ENCODE measurements around the gene GEMIN7. TPM values are rescaled to one million over a fixed set of nuclear protein-coding genes. Genes with fewer than 3 reads are reported as not detected.

Gene GEMIN7
- total and polyA plus RNA-seq, 2 of the 4 experiments (the other 2 are of a cell fraction): 27.2 to 53.0 TPM

DNA sequence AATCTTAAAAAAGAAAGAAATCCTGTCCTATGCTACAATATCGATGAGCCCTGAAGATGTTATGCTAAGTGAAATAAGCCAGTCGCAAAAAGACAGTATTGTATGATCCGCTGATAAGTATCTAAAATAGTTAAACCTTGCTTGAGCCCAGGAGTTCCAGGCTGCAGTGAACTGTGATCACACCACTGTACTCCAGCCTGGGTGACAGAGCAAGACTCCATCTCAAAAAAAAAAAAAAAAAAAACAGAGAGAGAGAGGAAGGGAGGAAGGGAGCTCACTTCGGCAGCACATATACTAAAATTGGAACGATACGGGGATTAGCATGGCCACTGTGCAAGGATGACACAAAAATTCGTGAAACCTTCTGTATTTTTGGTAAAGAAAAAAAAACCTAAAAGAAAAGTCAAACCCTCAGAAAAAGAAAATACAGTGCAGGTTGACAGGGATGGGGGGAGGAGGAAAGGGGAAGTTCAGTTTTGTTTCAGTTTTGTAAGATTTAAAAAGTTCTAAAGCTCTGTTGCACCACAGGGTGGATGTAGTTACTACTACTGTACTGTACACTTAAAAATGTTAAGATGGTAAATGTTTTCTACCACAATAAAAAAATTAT, 31.8 kb upstream of the GEMIN7 start:
- H3K36me3 ChIP-seq (ENCODE audit: control insufficient read depth, insufficient read depth, low read length): peaks cover 37% of the 10 kb centered on the region
- H3K56ac ChIP-seq (ENCODE audit: extremely low read depth, insufficient read depth, low read length): no peak overlapping the region
- ChIA-PET CTCF (interaction anchor here (0.6 kb wide), 1 partner anchor 1880 kb away, joined by 7 read pairs; no protein-coding TSS in a partner anchor), POLR2A (ENCODE audit: unreplicated experiment) (interaction anchor here (0.6 kb wide), 1 partner anchor 51 kb away, joined by 3 read pairs; no protein-coding TSS in a partner anchor)
- H2AK5ac ChIP-seq (ENCODE audit: low read depth, low read length): no peak overlapping the region
- DNase-seq (no peak), ATAC-seq (ENCODE audit: low read depth) (no peak)
- H3K79me1 ChIP-seq (ENCODE audit: low read depth in 1 of 2, low read length in 2 of 2): peaks cover 40 to 67% of the 10 kb centered on the region in 2 experiments
- no peak overlapping the region for H2AFZ ChIP-seq (replicated peaks; ENCODE audit: low read length, poor library complexity)
- no CpG with 5 or more reads among the region's 7 CpGs for WGBS, 2 experiments (ENCODE audit: extremely low coverage in 2 of 2, insufficient read length in 1 of 2)
- H2AK9ac ChIP-seq (replicated peaks; ENCODE audit: low read depth, low read length, poor library complexity): no peak overlapping the region
- no peak overlapping the region for H2BK5ac ChIP-seq (ENCODE audit: low read depth, low read length, poor library complexity, severe bottlenecking)
- dilution Hi-C loops (cut with HindIII; ENCODE audit: low sequenced_read_pairs, unreplicated experiment): no loop called here
- TF ChIP-seq RCOR1 (IDR thresholded peaks at IDR 0.05; ENCODE audit: insufficient replicate concordance, low read length): no peak
- H3K18ac ChIP-seq (ENCODE audit: low read depth, low read length): no peak overlapping the region
- BruUV-seq (replicated peaks): no TSS peak
- H2BK15ac ChIP-seq (ENCODE audit: low read depth, low read length): no peak overlapping the region
- intact Hi-C loops (cut with micrococcal nuclease): no loop called here
- no peak overlapping the region for H2BK120ac ChIP-seq (ENCODE audit: low read depth, low read length)
- H3K27ac ChIP-seq (ENCODE audit: insufficient read depth, low read length): no peak overlapping the region
- H3K23ac ChIP-seq (ENCODE audit: low read depth, low read length): no peak overlapping the region
- no peak overlapping the region for H4K5ac ChIP-seq (ENCODE audit: low read depth, low read length)
- H4K91ac ChIP-seq (ENCODE audit: insufficient read depth, low read depth, low read length): no peak overlapping the region
- no peak overlapping the region for H3K4me3 ChIP-seq (ENCODE audit: insufficient read depth, low read depth, low read length)
- H2BK20ac ChIP-seq (ENCODE audit: low read depth, low read length): no peak overlapping the region
- H3K9ac ChIP-seq (ENCODE audit: low read depth, low read length): no peak overlapping the region
- no peak overlapping the region for H3K4ac ChIP-seq (ENCODE audit: low read depth, low read length)
- in situ Hi-C loops (cut with MboI; ENCODE audit: low sequenced_read_pairs): no loop called here
- H4K20me1 ChIP-seq (ENCODE audit: insufficient read depth, low read length): peaks cover 83% of the 10 kb centered on the region
- no peak overlapping the region for H3K14ac ChIP-seq (replicated peaks; ENCODE audit: low read depth, low read length)
- H4K8ac ChIP-seq (ENCODE audit: low read depth in 2 of 2, low read length in 2 of 2): no peak overlapping the region
- peaks cover 2% of the 10 kb centered on the region; the same call in 1 of the 2 replicates for H3K4me1 ChIP-seq (ENCODE audit: control insufficient read depth, insufficient read depth, low read length)
- peaks cover 17% of the 10 kb centered on the region; the same call in 1 of the 2 replicates for H3K9me1 ChIP-seq (ENCODE audit: insufficient read depth, low read length)
- no peak overlapping the region for H3K4me2 ChIP-seq (ENCODE audit: low read depth, low read length)
- H3K27me3 ChIP-seq (ENCODE audit: control insufficient read depth, insufficient read depth, low read length): no peaks in the 10 kb centered on the region
- H3K9me3 ChIP-seq (ENCODE audit: control insufficient read depth, insufficient read depth, low read length): no peaks in the 10 kb centered on the region
